SK-N-MC (cell line): Measurements from ENCODE around the gene PTPMT1.

ENCODE experiments used
- EZH2 ChIP-seq: fragments of 200-600 bp; sonication (generic); IDR thresholded peaks from one replicate; pipeline ENCODE4 v1.6.1; 2017; ENCODE audit warnings: antibody characterized with exemption
- FOXP2 ChIP-seq: optimal IDR thresholded peaks from 2 replicates; pipeline ENCODE3; 2011; ENCODE audit warnings: mild to moderate bottlenecking, moderate library complexity; ENCODE audit not compliant: insufficient read depth; ENCODE audit errors: extremely low read length, control extremely low read depth
- POLR2AphosphoS5 ChIP-seq: IDR thresholded peaks from 2 replicates; pipeline ENCODE4 v1.6.1; 2012; ENCODE audit warnings: mild to moderate bottlenecking, low read depth, low read length, borderline replicate concordance

- no peak for TF ChIP-seq EZH2
- no peak for TF ChIP-seq POLR2AphosphoS5
- TF ChIP-seq FOXP2 = no peak
Measured at GRCh38 chr11:47586098-47586855, 20.9 kb downstream of the PTPMT1 start, which contains the start of gene FAM180B.
